ENCODE measurements around the gene AP5S1. TPM values are rescaled to one million over a fixed set of nuclear protein-coding genes. Genes with fewer than 3 reads are reported as not detected.

The AP5S1 gene
- total and polyA plus RNA-seq, 2 of the 13 experiments (the other 11 are each of a cell fraction or from before 2014, with no cell fraction given) = 7.9 to 23.2 TPM

GRCh38 chr20:3785240-3786125 is 34.9 kb upstream of the AP5S1 start (continued):
- TF ChIP-seq, protein P1, sequence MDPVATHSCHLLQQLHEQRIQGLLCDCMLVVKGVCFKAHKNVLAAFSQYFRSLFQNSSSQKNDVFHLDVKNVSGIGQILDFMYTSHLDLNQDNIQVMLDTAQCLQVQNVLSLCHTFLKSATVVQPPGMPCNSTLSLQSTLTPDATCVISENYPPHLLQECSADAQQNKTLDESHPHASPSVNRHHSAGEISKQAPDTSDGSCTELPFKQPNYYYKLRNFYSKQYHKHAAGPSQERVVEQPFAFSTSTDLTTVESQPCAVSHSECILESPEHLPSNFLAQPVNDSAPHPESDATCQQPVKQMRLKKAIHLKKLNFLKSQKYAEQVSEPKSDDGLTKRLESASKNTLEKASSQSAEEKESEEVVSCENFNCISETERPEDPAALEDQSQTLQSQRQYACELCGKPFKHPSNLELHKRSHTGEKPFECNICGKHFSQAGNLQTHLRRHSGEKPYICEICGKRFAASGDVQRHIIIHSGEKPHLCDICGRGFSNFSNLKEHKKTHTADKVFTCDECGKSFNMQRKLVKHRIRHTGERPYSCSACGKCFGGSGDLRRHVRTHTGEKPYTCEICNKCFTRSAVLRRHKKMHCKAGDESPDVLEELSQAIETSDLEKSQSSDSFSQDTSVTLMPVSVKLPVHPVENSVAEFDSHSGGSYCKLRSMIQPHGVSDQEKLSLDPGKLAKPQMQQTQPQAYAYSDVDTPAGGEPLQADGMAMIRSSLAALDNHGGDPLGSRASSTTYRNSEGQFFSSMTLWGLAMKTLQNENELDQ (CRISPR knock-in tag; IDR thresholded peaks at IDR 0.05; ENCODE audit: borderline replicate concordance) = no peak
- TF ChIP-seq BHLHE40 (IDR thresholded peaks at IDR 0.05; ENCODE audit: low read length) = no peak
- no peak for TF ChIP-seq ZNF782 (CRISPR knock-in tag; IDR thresholded peaks at IDR 0.05; ENCODE audit: borderline replicate concordance)
- no peak for TF ChIP-seq ZNF282 (IDR thresholded peaks at IDR 0.05; ENCODE audit: partially characterized antibody)
- TF ChIP-seq MAZ (IDR thresholded peaks at IDR 0.05; ENCODE audit: borderline replicate concordance, low read depth, low read length) = no peak
- no peak for TF ChIP-seq MAZ (CRISPR knock-in tag; IDR thresholded peaks at IDR 0.05; ENCODE audit: low read depth)
- TF ChIP-seq ZNF781 (CRISPR knock-in tag; IDR thresholded peaks at IDR 0.05; ENCODE audit: borderline replicate concordance, not compliant biosample characterization) = no peak
- no peak for TF ChIP-seq RORA (CRISPR knock-in tag; IDR thresholded peaks at IDR 0.05)
- TF ChIP-seq ZMYM2 (CRISPR knock-in tag; IDR thresholded peaks at IDR 0.05) = no peak
- no peak for TF ChIP-seq HDAC6 (IDR thresholded peaks at IDR 0.05; ENCODE audit: low read depth, low read length)
- TF ChIP-seq, protein P2, sequence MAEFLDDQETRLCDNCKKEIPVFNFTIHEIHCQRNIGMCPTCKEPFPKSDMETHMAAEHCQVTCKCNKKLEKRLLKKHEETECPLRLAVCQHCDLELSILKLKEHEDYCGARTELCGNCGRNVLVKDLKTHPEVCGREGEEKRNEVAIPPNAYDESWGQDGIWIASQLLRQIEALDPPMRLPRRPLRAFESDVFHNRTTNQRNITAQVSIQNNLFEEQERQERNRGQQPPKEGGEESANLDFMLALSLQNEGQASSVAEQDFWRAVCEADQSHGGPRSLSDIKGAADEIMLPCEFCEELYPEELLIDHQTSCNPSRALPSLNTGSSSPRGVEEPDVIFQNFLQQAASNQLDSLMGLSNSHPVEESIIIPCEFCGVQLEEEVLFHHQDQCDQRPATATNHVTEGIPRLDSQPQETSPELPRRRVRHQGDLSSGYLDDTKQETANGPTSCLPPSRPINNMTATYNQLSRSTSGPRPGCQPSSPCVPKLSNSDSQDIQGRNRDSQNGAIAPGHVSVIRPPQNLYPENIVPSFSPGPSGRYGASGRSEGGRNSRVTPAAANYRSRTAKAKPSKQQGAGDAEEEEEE (CRISPR knock-in tag; IDR thresholded peaks at IDR 0.05; ENCODE audit: borderline replicate concordance) = no peak
- 0 out of 2 replicates have a peak, but pooled peaks have one; percentile 15 for TF ChIP-seq ZNF33B (CRISPR knock-in tag; IDR thresholded peaks at IDR 0.05)
- no peak for TF ChIP-seq AKNA (CRISPR knock-in tag; IDR thresholded peaks at IDR 0.05; ENCODE audit: borderline replicate concordance)
- TF ChIP-seq EP300 (IDR thresholded peaks at IDR 0.05; ENCODE audit: low read depth in 2 of 2, low read length in 2 of 2) = no peak
- TF ChIP-seq EP300 (CRISPR knock-in tag; IDR thresholded peaks at IDR 0.05; ENCODE audit: borderline replicate concordance) = no peak
- no peak for TF ChIP-seq KDM5A (IDR thresholded peaks at IDR 0.05; ENCODE audit: borderline replicate concordance, low read length)
- TF ChIP-seq POLR2A (IDR thresholded peaks at IDR 0.05; ENCODE audit: insufficient read depth in 1 of 2, low read depth in 2 of 2, low read length in 2 of 2) = no peak
- peak; percentile 63; the same call in 1 of the 2 replicates for TF ChIP-seq ZNF768 (CRISPR knock-in tag; IDR thresholded peaks at IDR 0.05)
- TF ChIP-seq IRF1 (CRISPR knock-in tag; IDR thresholded peaks at IDR 0.05; ENCODE audit: low read depth) = no peak

Data from HepG2 (cell line).